AG04450 (cell line): ENCODE data around the gene GLP2R. TPM values are rescaled to one million over a fixed set of nuclear protein-coding genes. Genes with fewer than 3 reads are reported as not detected.

Source experiments
- CTCF ChIA-PET: fragments of 300-600, 350-600 bp; formaldehyde crosslinking; extraction: SDS; loops from one replicate; lab custom pipeline; 2022; ENCODE audit warnings: antibody characterized with exemption, inconsistent platforms; lab: Charles Lee
- POLR2A ChIA-PET: fragments of 350-600 bp; formaldehyde crosslinking; extraction: SDS; loops from one replicate; lab custom pipeline; 2021; ENCODE audit warnings: antibody characterized with exemption, inconsistent platforms; lab: Yijun Ruan, JAX
- DNase-seq: peaks from one replicate; pipeline ENCODE4 v3.0.0-alpha.2; 2011; ENCODE audit warnings: low read depth, low spot score
- H3K27ac ChIP-seq: one replicate; pipeline ENCODE4 v1.5.1; 2012; ENCODE audit warnings: low read depth, low read length, control low read depth
- H3K27me3 ChIP-seq: one replicate; pipeline ENCODE4 v1.6.0; 2012; ENCODE audit warnings: low read length; ENCODE audit not compliant: control insufficient read depth, insufficient read depth
- H3K4me3 ChIP-seq: 2 replicates; pipeline ENCODE4 v1.5.1; 2011; ENCODE audit warnings: mild to moderate bottlenecking, low read depth, low read length, control low read depth
- H3K9me3 ChIP-seq: 2 replicates; pipeline ENCODE4 v1.5.1; 2012; ENCODE audit warnings: low read length; ENCODE audit not compliant: control insufficient read depth, insufficient read depth
- CTCF ChIP-seq: IDR thresholded peaks from 2 replicates; pipeline ENCODE4 v1.5.1; 2011; ENCODE audit warnings: low read depth, low read length, control low read depth, inconsistent platforms
- polyA plus RNA-seq: library from polyadenylated mRNA; depleted of rRNA; stranded (reverse); fragments of >200 nt; gene quantifications from 2 replicates; pipeline ENCODE4 v1.2.3, GENCODE V29; 2011

Gene GLP2R
- polyA plus RNA-seq, 1 experiment: 0.63 TPM

GRCh38 chr17:9784544-9784943 lies 41.2 kb upstream of the GLP2R start:
- Histone ChIP-seq H3K27ac (no peak overlapping the region), H3K27me3 (no peaks in the 10 kb centered on the region), H3K9me3 (peaks cover 41% of the 10 kb centered on the region), H3K4me3 (no peak overlapping the region)
- DNase-seq: no peak
- no peak for TF ChIP-seq CTCF
- ChIA-PET POLR2A (no interaction called here), CTCF (no interaction called here)

- Histone ChIP-seq H3K27me3 (no peaks in the 10 kb centered on the region), H3K27ac (no peak overlapping the region), H3K4me3 (no peak overlapping the region), H3K9me3 (peaks cover 40% of the 10 kb centered on the region)
- no peak for DNase-seq
- ChIA-PET CTCF (no interaction called here), POLR2A (no interaction called here)
- TF ChIP-seq CTCF: no peak
Measured at GRCh38 chr17:9788601-9789000, 37.1 kb upstream of the GLP2R start.

- POLR2A ChIA-PET: no interaction called here
Measured at GRCh38 chr17:9790316-9790715, 35.4 kb upstream of the GLP2R start.

GRCh38 chr17:9790889-9791876 lies 34.5 kb upstream of the GLP2R start, which contains the start of gene DHRS7C:
DHRS7C (minus strand) TSS chr17:9791592; CDS start chr17:9791284, 308 bp downstream.
- POLR2A ChIA-PET: no interaction called here
- CTCF ChIA-PET: no interaction called here

More at GRCh38 chr17:9790316-9790715, 35.4 kb upstream of the GLP2R start:
- no peaks in the 10 kb centered on the region for H3K27me3 ChIP-seq
- no peak for TF ChIP-seq CTCF
- no peak for DNase-seq
- H3K9me3 ChIP-seq: peaks cover 50% of the 10 kb centered on the region
- CTCF ChIA-PET: no interaction called here
- H3K4me3 ChIP-seq: no peak overlapping the region
- no peak overlapping the region for H3K27ac ChIP-seq

More at GRCh38 chr17:9790889-9791876, 34.5 kb upstream of the GLP2R start, which contains the start of gene DHRS7C:
- DNase-seq: no peak
- H3K4me3 ChIP-seq: no peak within 1 kb of the TSS
- H3K27ac ChIP-seq: no peak within 1 kb of the TSS
- no peaks in the 10 kb centered on the region for H3K27me3 ChIP-seq
- TF ChIP-seq CTCF: no peak
- peaks cover 52% of the 10 kb centered on the region for H3K9me3 ChIP-seq
